ENCODE results near the gene SUSD4.

SUSD4 gene

DNA sequence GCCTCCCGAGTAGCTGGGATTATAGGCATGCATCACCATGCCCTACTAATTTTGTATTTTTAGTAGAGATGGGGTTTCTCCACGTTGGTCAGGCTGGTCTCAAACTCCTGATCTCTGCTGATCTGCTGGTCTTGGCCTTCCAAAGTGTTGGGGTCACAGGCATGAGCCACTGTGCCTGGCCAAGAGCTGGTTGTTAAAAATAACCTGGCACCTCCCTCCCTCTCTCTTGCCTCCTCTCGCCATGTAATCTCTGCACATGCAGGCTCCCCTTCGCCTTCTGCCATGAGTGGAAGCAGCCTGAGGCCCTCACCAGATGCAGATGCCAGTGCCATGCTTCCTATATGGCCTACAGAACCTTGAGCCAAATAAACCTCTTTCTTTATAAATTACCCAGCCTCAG is 146.2 kb downstream of the SUSD4 start:
- Histone ChIP-seq H4K20me1 (ENCODE audit: insufficient read depth) (no peaks in the 10 kb centered on the region), H2AFZ (ENCODE audit: low read depth) (no peak overlapping the region), H3K79me2 (ENCODE audit: insufficient read depth, low read depth) (no peaks in the 10 kb centered on the region), H3K9ac (no peak overlapping the region), H3K4me1 (ENCODE audit: low read depth, poor library complexity, severe bottlenecking) (no peaks in the 10 kb centered on the region), H3K4me3 (IDR thresholded peaks at IDR 0.05; ENCODE audit: insufficient read depth, low read depth, low read length) (no peak overlapping the region), H3K27me3 (ENCODE audit: insufficient read depth, low read depth) (no peaks in the 10 kb centered on the region), H3K4me2 (no peak overlapping the region), H3K36me3 (ENCODE audit: insufficient read depth) (no peaks in the 10 kb centered on the region), H3K27ac (no peak overlapping the region)
- TF ChIP-seq CTCF (conservative IDR thresholded peaks at IDR 0.05; ENCODE audit: low read depth, low read length) = no peak

DNA sequence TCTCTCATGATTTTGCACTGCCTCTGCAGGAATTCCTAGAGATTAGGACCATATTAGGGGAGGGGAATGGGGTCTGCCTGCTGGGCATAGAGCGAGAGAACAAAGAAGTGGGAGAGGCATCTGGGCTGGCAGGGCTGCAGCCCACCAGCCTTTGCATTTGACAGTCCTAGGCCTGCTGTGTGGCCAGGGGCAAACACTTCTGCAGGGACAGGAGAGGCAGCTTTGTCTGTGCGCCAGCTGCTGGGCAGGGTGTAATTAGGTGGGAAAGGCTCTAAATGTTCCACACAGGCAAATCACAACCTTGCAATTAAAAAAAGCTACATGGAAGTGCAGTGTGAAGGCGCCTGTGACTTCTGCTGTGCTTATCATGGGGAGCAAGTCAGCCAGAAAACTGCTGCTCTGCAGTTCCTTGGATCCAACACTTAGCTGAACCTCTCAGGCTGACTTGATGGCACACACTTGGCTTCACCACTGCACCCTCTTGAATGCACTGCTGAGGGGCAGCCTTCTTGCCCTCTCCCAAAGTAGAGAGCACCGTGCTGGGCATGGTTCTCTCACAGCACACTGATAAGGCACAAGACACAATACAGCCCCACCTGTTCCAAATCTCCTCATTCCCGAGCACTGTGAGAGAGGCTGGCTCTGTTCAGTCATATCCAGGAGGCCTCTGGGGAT is 147.3 kb downstream of the SUSD4 start:
- no peaks in the 10 kb centered on the region for H3K27me3 ChIP-seq (ENCODE audit: insufficient read depth, low read depth)
- H3K4me3 ChIP-seq (IDR thresholded peaks at IDR 0.05; ENCODE audit: insufficient read depth, low read depth, low read length) = no peak overlapping the region
- no peak overlapping the region for H2AFZ ChIP-seq (ENCODE audit: low read depth)
- H3K27ac ChIP-seq = no peak overlapping the region
- no peaks in the 10 kb centered on the region for H3K36me3 ChIP-seq (ENCODE audit: insufficient read depth)
- H4K20me1 ChIP-seq (ENCODE audit: insufficient read depth) = no peaks in the 10 kb centered on the region
- no peak overlapping the region for H3K9ac ChIP-seq
- H3K79me2 ChIP-seq (ENCODE audit: insufficient read depth, low read depth) = no peaks in the 10 kb centered on the region
- TF ChIP-seq CTCF (conservative IDR thresholded peaks at IDR 0.05; ENCODE audit: low read depth, low read length) = no peak
- H3K4me2 ChIP-seq = no peak overlapping the region
- no peaks in the 10 kb centered on the region for H3K4me1 ChIP-seq (ENCODE audit: low read depth, poor library complexity, severe bottlenecking)

GRCh38 chr1:223216074-223216473 is 147.9 kb downstream of the SUSD4 start:
- Histone ChIP-seq H3K36me3 (ENCODE audit: insufficient read depth) (no peaks in the 10 kb centered on the region), H3K27me3 (ENCODE audit: insufficient read depth, low read depth) (no peaks in the 10 kb centered on the region), H3K4me3 (IDR thresholded peaks at IDR 0.05; ENCODE audit: insufficient read depth, low read depth, low read length) (no peak overlapping the region), H3K9ac (no peak overlapping the region), H3K79me2 (ENCODE audit: insufficient read depth, low read depth) (no peaks in the 10 kb centered on the region), H3K4me2 (no peak overlapping the region), H3K4me1 (ENCODE audit: low read depth, poor library complexity, severe bottlenecking) (no peaks in the 10 kb centered on the region), H4K20me1 (ENCODE audit: insufficient read depth) (no peaks in the 10 kb centered on the region), H2AFZ (ENCODE audit: low read depth) (no peak overlapping the region), H3K27ac (no peak overlapping the region)
- TF ChIP-seq CTCF (conservative IDR thresholded peaks at IDR 0.05; ENCODE audit: low read depth, low read length) = no peak

DNA sequence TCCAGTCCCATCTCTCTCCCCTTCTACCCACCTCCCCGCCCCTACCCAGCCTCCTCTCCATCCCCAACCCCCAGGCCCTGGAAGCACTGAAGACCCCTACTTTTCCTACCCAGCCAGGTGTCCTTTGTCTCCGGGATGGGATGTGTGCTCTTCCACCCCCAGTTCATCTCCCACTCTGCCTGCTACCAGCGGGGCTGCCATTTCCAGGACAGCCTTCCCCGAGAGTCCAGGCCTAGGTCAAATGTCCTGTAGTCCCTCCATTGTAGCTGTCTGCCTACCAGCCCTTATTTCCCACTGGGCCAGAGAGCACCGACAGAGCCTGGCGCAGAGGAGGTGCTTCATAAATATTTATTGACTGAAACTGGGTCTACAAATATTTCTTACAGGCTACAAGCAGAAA is 148.9 kb downstream of the SUSD4 start:
- Histone ChIP-seq H3K27me3 (ENCODE audit: insufficient read depth, low read depth) (no peaks in the 10 kb centered on the region), H3K36me3 (ENCODE audit: insufficient read depth) (no peaks in the 10 kb centered on the region), H3K4me2 (no peak overlapping the region), H4K20me1 (ENCODE audit: insufficient read depth) (no peaks in the 10 kb centered on the region), H2AFZ (ENCODE audit: low read depth) (no peak overlapping the region), H3K4me1 (ENCODE audit: low read depth, poor library complexity, severe bottlenecking) (no peaks in the 10 kb centered on the region), H3K4me3 (IDR thresholded peaks at IDR 0.05; ENCODE audit: insufficient read depth, low read depth, low read length) (no peak overlapping the region), H3K79me2 (ENCODE audit: insufficient read depth, low read depth) (no peaks in the 10 kb centered on the region), H3K9ac (no peak overlapping the region), H3K27ac (no peak overlapping the region)
- TF ChIP-seq CTCF (conservative IDR thresholded peaks at IDR 0.05; ENCODE audit: low read depth, low read length) = no peak
